Vagina (tissue), 2 donors: ENCODE measurements around the gene NRG3.

ENCODE experiments used
- POLR2A ChIP-seq, 2 donors: fragments of 450-650 bp; IDR thresholded peaks; one replicate each; pipeline ENCODE4 v1.6.1; 2017; ENCODE audit warnings: antibody characterized with exemption in 2 of 2, mild to moderate bottlenecking in 2 of 2, moderate library complexity in 2 of 2
- POLR2AphosphoS5 ChIP-seq, 2 donors: sonication (generic); formaldehyde crosslinking; IDR thresholded peaks; one replicate each; pipeline ENCODE4 v1.9.0; 2017; ENCODE audit warnings: antibody characterized with exemption in 2 of 2, mild to moderate bottlenecking in 2 of 2, low read depth in 1 of 2; ENCODE audit not compliant: insufficient read depth in 1 of 2
- TF ChIP-seq, protein P1 (sequence below), 3 experiments: fragments of 450-650 bp in 2 of 3; fragments of 200-600 bp in 1 of 3; sonication (generic) in 1 of 3; IDR thresholded peaks; one replicate each; pipeline ENCODE4 v1.5.1; 2017 to 2019; ENCODE audit warnings: antibody characterized with exemption in 3 of 3, mild to moderate bottlenecking in 2 of 3, moderate library complexity in 2 of 3

- TF ChIP-seq POLR2AphosphoS5 (IDR thresholded peaks at IDR 0.05; ENCODE audit: insufficient read depth in 1 of 2, low read depth in 1 of 2) (no peak), POLR2A (IDR thresholded peaks at IDR 0.05) (no peak)
- TF ChIP-seq, protein P1, sequence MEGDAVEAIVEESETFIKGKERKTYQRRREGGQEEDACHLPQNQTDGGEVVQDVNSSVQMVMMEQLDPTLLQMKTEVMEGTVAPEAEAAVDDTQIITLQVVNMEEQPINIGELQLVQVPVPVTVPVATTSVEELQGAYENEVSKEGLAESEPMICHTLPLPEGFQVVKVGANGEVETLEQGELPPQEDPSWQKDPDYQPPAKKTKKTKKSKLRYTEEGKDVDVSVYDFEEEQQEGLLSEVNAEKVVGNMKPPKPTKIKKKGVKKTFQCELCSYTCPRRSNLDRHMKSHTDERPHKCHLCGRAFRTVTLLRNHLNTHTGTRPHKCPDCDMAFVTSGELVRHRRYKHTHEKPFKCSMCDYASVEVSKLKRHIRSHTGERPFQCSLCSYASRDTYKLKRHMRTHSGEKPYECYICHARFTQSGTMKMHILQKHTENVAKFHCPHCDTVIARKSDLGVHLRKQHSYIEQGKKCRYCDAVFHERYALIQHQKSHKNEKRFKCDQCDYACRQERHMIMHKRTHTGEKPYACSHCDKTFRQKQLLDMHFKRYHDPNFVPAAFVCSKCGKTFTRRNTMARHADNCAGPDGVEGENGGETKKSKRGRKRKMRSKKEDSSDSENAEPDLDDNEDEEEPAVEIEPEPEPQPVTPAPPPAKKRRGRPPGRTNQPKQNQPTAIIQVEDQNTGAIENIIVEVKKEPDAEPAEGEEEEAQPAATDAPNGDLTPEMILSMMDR (IDR thresholded peaks at IDR 0.05) = no peak
Measured at GRCh38 chr10:82874671-82875070, 999.7 kb downstream of the NRG3 start.
